HT-29 (cell line): ENCODE measurements around the gene AMIGO1. TPM values are rescaled to one million over a fixed set of nuclear protein-coding genes. Genes with fewer than 3 reads are reported as not detected.

ENCODE experiments used
- DNase-seq: peaks from one replicate; pipeline ENCODE4 v3.0.0-alpha.2; 2015; ENCODE audit warnings: low spot score
- total RNA-seq: library from RNA; depleted of rRNA; stranded (reverse); fragments of >200 nt; shearing (Covaris generic); gene quantifications from 2 replicates; pipeline ENCODE4 v1.2.3, GENCODE V29; 2014

AMIGO1 gene
- total RNA-seq, 1 experiment from 2014 or later, result 1.2 TPM

DNA sequence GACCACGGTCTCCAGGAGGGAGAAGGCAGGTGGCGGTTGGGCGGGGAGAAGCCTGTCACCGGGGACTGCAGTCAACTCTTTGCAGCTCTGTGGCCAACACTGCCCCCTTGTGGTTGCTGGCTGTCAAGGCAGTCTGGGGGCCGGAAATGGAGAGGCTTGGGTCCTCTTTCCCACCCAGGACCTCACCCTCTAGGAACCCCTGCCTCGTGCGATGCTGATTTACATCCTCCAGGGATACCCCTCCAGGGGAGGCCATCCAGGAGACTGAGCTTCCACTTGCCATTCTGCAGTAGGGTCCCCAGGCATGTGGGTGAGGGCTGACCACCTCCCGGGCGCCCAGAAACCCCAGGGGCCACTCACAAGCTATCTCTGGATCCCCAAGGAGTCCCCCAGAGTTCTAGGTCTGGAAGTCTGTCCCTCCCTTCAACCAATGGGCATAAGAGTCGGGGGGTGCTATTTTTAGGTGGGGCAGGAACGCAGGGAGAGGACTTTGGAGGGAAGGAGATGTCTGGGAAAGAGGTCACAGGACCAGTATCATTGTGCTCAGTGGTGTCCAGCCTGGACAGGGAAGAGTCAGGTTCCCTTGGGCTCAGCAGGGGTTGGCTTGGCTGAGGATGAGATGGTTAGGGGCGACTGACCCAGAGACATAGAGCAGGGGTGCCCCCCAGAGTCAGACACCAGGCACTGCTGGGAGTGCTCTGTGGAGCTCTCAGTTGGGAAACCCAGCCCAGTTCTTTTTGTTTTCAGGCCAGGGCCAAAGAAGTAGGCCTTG lies 23.0 kb upstream of the AMIGO1 start:
- peak; percentile 85 for DNase-seq

- no peak for DNase-seq
These were observed 22.4 kb upstream of the AMIGO1 start for GRCh38 chr1:109531826-109532364.

- no peak for DNase-seq
These were observed 21.9 kb upstream of the AMIGO1 start for GRCh38 chr1:109531380-109531779.

DNA sequence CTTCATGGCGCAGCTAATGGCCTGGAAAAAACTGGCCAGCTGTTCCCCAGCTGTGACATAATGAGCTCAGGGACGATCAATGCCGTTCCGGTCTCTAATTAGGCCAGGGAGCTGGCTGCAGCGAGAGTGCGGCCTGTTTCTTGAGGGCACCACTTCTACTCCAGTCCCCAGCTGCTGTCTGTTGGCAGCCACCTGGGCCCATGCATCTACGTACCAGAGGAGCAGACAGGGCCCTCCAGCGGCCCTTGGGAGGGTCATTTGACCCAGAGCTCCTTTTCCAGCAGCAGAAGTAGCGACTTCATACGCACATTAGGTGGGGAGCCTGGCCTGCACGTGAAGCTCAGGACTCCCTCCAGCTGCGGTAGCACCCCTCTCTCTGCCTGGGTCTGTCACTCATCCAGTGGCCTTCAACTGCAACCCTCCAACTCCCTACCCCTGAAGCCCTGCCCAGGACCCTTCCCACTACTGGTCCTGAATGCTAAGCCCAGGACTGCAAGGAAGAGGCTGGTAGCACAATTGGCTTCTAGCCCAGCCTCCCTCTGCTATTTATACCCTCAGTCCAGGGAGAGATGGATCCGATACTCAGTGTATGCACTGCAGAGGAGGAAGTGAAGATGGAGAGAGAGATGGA lies 21.0 kb upstream of the AMIGO1 start:
- no peak for DNase-seq

DNA sequence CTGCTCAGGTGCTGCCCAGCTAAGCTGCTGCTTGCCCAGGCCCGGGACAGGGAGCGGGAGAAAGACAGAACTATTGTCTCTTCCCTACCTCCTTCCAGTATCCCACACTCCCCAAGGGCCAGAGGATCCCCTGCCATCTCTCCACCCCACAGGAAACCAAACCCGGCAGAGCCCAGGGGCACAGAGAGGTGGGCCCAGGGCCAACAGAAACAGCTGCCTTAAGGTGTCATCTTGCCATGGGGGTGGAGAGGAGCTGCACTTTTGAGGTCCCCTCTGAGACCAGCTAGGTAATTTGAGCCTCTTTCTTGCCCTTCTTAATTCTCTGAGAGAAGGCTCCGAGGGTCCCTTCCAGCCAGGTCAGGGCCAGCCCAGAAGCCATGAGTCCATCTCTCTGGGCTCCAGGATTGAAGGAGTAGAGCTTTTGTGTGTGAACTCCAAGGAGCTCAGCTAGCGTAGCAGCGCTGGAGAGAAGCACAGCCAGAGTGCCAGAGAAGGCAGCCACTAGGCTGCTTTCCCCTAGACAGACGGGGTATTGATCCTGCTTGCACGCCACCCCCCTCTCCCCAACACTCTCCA lies 20.4 kb upstream of the AMIGO1 start:
- DNase-seq, result no peak

GRCh38 chr1:109528712-109529111 lies 19.2 kb upstream of the AMIGO1 start:
- DNase-seq, result no peak

GRCh38 chr1:109527846-109528695 lies 18.5 kb upstream of the AMIGO1 start:
- no peak for DNase-seq

DNA sequence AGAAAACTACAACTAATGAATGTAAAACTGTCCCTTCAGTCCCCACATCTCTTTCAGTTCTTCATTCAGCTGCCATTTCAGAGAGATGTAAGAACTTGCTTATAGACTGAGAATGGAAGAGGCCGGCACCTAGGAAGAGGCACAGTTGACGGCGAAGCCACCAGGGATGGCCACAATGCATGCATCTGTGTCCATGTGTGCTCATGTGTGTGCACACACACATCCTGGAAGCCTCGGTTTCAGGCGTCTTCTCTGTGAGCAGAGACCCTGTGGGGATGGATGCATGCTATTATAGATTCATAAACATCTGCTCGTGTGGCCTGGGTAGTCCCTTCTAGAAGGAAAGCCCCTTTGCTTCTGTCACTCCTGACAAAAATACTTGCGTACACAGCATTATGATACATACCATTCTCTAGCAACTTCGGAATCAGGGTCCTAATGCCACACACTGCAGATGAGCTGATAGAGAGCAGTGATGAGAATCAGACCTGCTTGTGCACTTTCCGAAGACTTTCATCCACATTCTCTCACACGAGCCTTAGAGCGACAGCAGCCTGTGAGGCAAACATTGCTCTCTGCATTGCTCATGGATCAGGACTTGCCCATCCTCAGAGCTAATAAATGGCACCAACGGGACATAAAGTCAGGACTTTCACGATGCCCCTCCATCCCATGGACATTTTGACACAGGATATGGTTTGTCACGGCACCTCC lies 17.7 kb upstream of the AMIGO1 start:
- DNase-seq, result no peak

GRCh38 chr1:109523706-109524105 lies 14.2 kb upstream of the AMIGO1 start:
- DNase-seq, result no peak

DNA sequence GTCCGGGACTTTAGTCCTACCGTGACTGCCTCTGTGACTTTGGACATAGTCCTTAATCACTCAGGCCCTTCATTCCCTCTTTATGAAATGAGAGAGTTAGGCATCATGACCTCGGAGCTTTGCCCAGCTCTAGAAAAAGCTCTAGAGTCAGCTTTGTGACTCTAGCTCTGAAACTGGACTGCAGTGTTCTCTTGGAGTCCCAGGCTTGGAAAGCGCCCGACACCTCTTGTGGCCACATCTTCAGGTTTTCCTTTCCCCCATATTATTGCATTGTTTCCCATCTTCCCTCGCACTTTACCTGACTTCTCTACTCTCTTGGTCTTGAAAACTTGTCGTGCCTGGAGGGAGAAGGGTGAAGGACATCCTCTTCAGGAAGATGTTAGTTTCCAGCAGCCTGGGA lies 12.5 kb upstream of the AMIGO1 start:
- no peak for DNase-seq

DNA sequence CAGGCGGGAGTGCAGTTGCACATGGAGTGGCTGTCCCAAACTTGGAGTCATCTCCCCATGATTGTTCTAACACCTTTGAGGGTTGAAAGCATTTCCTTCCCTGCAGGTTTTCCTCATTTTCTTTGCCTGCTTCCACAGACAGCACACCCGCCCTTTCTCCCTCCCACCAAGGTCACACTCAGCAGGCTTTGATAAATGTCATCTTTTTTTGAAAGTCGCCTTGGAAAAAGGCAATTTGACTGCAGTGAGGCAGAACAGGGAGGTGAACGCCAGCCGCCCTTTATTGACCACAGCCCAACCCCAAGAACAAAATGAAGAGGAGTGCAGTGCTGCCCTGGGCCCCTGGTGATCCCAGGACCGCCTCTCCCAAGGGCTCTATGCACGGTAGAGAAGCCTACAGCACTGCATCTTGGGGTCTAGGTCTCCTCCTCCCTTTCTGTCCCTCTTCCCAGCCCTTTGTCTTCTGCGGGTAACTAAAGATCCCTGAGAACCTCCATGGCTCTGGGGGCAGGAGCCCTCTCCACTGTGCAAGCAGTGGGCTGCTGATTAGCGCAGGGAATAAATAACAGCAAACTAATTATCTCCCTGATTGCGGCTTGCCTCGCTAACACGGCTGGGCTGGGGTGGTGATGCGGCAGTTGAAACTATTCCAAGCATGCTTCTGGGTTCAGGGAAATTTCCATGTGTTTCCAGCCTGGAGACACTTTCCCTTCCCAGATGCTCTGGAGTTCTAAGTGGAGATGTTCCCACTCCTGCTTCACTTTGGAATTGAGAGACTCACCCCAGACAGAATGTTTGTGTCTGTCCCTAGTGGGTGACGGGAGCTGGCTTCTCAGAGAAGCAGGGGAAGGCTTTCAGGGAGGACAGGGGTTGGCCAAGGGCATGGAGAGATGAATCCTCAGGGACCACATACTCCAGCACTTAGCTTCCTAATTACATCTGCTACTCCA lies 11.8 kb upstream of the AMIGO1 start:
- no peak for DNase-seq

- no peak for DNase-seq
These were observed 7.8 kb upstream of the AMIGO1 start for GRCh38 chr1:109517337-109517736.

DNA sequence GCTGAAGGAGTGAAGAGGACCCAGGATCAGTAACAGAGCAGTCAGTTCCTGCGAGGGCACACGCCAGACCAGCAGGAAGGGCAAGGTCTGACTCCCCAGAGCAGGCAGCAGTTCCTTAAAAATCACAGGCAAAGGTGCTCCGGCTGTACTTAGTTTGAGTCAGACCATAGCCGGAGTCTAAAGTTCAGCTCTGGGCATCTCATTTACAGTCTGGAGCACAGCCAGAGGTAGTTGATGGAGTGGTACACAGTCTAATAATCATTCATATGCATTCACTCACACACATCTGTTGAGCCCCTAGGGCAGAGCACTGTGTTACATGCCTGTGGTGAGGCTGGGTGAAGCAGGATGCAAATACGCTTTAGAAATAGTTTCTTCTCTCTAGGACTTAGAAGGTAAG lies 7.3 kb upstream of the AMIGO1 start:
- DNase-seq, result peak; percentile 75

DNA sequence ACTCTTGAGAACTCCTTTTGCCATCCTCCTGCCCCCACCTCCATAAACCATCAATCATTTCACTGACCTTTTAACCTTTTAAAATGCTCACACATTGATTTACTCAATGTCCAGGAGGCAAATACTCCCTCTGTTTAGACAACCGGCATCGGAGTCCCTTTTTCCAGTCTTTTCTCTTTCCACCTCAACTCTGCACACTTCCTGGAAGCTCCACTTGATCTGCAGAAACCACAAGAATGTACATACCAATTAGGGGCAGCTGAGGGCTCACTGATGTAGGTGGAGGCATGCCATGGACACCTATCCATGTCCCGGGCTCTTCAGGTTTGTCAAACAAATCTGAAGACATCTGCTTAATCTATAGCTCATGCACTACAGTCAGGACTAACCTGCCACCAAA lies 5.3 kb upstream of the AMIGO1 start:
- no peak for DNase-seq

GRCh38 chr1:109513110-109513710 lies 3.7 kb upstream of the AMIGO1 start:
- no peak for DNase-seq

- no peak for DNase-seq
These were observed 703 bp downstream of the AMIGO1 start for GRCh38 chr1:109508873-109509175.

DNA sequence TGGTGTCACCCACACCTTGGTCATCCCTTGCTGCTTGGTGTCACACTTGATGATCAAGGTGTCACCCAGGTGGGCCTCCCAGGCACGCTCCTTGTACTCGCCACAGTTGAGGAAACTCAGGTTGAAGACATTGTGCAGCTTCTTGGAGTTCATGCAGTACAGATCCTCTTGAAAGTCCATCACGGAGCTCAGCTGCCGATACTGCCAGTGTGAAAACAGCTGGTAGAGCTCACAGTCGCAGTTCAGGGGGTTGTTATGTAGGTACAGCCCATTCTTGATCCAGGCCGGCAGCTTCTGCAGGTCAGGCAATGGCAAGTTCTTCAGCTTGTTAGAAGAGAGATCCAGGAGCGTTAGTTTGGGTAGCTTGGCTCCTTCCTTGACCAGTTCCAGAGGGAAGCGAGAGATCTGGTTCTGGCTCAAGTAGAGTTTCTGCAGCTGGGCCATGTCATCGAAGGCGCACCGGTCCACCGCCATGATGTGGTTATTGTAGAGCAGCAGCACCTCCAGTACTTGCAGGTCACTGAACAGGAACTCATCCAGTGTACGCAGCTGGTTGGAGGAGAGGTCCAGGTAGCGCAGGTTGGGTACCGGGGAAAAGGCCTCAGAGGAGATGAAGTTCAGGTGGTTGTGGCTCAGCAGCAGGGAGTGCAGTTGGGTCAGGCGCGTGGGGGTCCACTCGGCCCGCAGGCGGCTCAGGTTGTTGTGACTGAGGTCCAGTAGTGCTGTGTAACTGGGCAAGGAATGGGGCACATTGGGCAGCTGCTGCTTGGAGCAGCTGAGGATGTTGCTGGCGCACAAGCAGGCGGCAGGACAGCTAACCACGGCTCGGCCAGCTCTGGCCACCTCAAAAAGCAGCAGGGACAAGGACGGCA lies 1.3 kb downstream of the AMIGO1 start:
- no peak for DNase-seq

- DNase-seq, result no peak
These were observed 4.6 kb downstream of the AMIGO1 start for GRCh38 chr1:109504974-109505373.

DNA sequence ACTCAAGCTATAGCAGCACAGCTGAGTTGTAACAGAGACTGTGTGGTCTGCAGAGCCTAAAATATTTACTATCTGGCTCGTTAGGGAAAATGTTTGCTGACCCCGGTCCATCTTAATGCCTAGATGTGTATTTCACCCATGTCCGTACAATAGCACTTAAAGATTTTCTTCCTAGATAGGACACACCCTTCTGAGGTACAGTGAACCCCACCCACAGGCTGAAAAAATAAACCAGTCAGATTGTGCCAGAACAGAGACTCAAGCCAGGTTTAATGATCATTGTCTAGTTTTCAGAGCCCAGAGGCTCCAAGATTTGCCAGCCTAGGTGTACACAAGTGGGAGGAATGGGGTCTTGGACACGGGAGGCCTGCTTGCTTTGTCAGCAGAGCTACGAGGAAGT lies 5.6 kb downstream of the AMIGO1 start:
- DNase-seq, result no peak
